Kidney epithelial cell (primary cell): ENCODE data around the gene MAN1B1. TPM values are rescaled to one million over a fixed set of nuclear protein-coding genes. Genes with fewer than 3 reads are reported as not detected.

ENCODE experiments used
- DNase-seq: peaks from one replicate; pipeline ENCODE4 v3.0.0-alpha.2; 2010; ENCODE audit warnings: low read depth
- H3K27me3 ChIP-seq: 2 replicates; pipeline ENCODE4 v1.6.0; 2011; ENCODE audit warnings: low read length; ENCODE audit not compliant: control insufficient read depth, insufficient read depth
- H3K36me3 ChIP-seq: 2 replicates; pipeline ENCODE4 v1.5.1; 2011; ENCODE audit warnings: low read length; ENCODE audit not compliant: control insufficient read depth, insufficient read depth
- H3K4me3 ChIP-seq: 2 replicates; pipeline ENCODE4 v1.5.1; 2011; ENCODE audit warnings: low read depth, mild to moderate bottlenecking, control low read depth, low read length
- total RNA-seq: library from RNA; depleted of rRNA; stranded (reverse); fragments of >200 nt; gene quantifications from 2 replicates; pipeline ENCODE4 v1.2.3, GENCODE V29; 2015
- TF ChIP-seq, protein P1 (sequence below): IDR thresholded peaks from 2 replicates; pipeline ENCODE4 v1.5.1; 2011; ENCODE audit warnings: mild to moderate bottlenecking, moderate library complexity, low read length, control low read depth, inconsistent platforms; ENCODE audit not compliant: insufficient read depth, poor library complexity, severe bottlenecking

MAN1B1 gene
- total RNA-seq, 1 donor from 2014 or later = 76.8 TPM

- DNase-seq = no peak
- no peaks in the 10 kb centered on the region for H3K27me3 ChIP-seq
- TF ChIP-seq, protein P1, sequence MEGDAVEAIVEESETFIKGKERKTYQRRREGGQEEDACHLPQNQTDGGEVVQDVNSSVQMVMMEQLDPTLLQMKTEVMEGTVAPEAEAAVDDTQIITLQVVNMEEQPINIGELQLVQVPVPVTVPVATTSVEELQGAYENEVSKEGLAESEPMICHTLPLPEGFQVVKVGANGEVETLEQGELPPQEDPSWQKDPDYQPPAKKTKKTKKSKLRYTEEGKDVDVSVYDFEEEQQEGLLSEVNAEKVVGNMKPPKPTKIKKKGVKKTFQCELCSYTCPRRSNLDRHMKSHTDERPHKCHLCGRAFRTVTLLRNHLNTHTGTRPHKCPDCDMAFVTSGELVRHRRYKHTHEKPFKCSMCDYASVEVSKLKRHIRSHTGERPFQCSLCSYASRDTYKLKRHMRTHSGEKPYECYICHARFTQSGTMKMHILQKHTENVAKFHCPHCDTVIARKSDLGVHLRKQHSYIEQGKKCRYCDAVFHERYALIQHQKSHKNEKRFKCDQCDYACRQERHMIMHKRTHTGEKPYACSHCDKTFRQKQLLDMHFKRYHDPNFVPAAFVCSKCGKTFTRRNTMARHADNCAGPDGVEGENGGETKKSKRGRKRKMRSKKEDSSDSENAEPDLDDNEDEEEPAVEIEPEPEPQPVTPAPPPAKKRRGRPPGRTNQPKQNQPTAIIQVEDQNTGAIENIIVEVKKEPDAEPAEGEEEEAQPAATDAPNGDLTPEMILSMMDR = peak; percentile 91
- H3K4me3 ChIP-seq = no peak overlapping the region
- no peaks in the 10 kb centered on the region for H3K36me3 ChIP-seq
Measured at GRCh38 chr9:137067860-137068538, 18.8 kb upstream of the MAN1B1 start.

GRCh38 chr9:137068539-137069507 lies 18.0 kb upstream of the MAN1B1 start:
- DNase-seq = no peak
- peak overlapping the region; percentile 35 for H3K4me3 ChIP-seq

DNA sequence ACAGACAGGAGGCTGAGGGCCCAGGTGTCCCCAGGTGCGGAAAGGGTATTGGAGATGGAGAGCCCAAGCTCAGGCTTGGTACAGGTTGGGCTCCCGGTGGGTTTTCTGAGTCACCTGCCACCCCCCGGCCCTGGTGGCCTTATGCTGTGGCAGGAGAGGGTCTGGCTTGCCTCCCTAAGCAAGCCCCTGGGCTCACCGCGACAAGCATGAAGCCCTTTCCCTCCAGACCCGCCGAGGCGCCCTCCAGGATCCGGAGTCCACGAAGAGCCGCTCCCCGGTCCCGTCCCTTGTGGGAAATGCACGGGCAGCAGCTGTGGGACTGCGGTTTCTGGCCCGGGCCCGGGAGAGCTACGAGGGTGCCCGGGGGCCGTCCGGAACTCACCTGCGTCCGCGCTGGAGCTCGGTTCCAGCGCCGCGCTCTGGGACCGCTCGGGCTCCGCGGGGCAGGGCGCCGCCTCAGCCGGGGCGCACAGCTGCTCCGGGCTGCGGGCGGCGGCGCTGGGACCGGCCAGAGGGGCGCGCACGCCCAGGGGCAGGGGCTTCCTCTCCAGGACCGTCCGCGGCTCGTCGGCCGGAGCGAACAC lies 17.2 kb upstream of the MAN1B1 start:
- no peaks in the 10 kb centered on the region for H3K27me3 ChIP-seq
- TF ChIP-seq, protein P1 = no peak
- DNase-seq = no peak
- H3K4me3 ChIP-seq = peak overlapping the region; percentile 35
- H3K36me3 ChIP-seq = no peaks in the 10 kb centered on the region

More at GRCh38 chr9:137068539-137069507, 18.0 kb upstream of the MAN1B1 start:
- Histone ChIP-seq H3K27me3 (no peaks in the 10 kb centered on the region), H3K36me3 (no peaks in the 10 kb centered on the region)
- TF ChIP-seq, protein P1 = no peak

DNA sequence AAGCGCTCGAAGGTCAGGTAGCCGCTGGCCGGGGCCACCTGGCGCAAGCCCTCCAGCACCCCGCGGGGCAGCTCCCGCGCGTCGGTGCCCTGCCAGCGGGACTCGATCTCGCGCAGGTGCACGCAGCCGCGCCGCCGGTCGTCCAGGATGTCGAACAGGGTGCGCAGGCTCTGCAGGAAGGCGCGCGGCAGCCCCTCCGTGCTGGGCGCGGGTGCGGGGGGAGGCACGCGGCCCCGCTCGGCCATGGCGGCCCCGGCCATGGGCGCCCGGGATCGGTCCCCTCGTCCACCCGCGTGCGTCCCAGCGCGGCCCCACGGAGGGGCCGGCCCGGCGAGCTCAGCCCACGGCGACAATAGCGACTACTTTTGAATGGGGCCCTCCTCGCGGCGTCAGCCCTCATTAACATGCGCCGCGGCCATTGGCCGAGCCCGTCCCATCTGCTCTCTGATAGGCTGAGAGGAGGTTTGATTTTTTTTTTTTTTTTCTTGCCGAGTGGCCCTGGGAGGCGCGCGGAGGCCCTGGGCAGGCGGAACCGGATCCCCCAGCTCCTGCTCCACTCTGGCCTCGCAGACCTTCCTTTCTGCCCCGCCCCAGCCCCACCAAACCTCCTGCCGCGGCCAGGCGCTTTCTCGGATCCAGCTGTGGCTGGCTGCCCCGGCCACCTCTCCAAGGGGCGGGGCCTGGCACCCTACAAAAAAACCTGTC lies 16.4 kb upstream of the MAN1B1 start, which contains the start of gene SAPCD2:
TSS of gene SAPCD2 (minus strand) at position 357 of the 705 bp plus-strand sequence. CDS start at position 260, 97 bp downstream.
- TF ChIP-seq, protein P1 = no peak
- DNase-seq = no peak
- H3K36me3 ChIP-seq = no peaks in the 10 kb centered on the region
- H3K4me3 ChIP-seq = peak within 1 kb of the TSS; percentile 35
- no peaks in the 10 kb centered on the region for H3K27me3 ChIP-seq

GRCh38 chr9:137070906-137071275 lies 15.9 kb upstream of the MAN1B1 start:
- no peaks in the 10 kb centered on the region for H3K27me3 ChIP-seq
- H3K36me3 ChIP-seq = no peaks in the 10 kb centered on the region
- TF ChIP-seq, protein P1 = peak; percentile 28
- DNase-seq = no peak
- peak overlapping the region; percentile 29 for H3K4me3 ChIP-seq
